Measurements from ENCODE around the gene MDFI.

DNA sequence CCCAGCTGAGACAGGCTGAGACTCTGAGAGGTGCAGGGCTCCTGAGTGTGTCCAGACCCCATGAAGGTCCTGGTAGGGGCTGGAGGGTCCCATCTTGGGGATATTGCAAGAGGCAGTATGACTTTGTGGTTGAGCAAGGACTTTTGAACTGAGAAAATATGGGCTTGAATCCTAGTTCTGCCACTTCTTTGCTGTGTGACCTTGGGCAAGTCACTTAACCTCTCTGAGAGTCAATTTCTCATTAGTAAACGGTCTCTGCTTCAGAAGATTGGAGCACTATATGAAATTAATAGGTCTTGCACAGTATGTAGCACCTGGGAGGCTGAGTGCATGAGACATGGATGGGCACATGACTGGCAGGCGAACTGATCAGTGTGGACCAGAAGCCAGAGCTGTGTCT, 54.5 kb downstream of the MDFI start:
- TF ChIP-seq, protein P1, sequence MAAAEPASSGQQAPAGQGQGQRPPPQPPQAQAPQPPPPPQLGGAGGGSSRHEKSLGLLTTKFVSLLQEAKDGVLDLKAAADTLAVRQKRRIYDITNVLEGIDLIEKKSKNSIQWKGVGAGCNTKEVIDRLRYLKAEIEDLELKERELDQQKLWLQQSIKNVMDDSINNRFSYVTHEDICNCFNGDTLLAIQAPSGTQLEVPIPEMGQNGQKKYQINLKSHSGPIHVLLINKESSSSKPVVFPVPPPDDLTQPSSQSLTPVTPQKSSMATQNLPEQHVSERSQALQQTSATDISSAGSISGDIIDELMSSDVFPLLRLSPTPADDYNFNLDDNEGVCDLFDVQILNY (CRISPR knock-in tag; IDR thresholded peaks at IDR 0.05), result no peak
- TF ChIP-seq TEAD1 (CRISPR knock-in tag; IDR thresholded peaks at IDR 0.05) (no peak), MAX (CRISPR knock-in tag; IDR thresholded peaks at IDR 0.05) (no peak), ZNF425 (CRISPR knock-in tag; conservative IDR thresholded peaks at IDR 0.05) (no peak), USF2 (CRISPR knock-in tag; IDR thresholded peaks at IDR 0.05) (no peak)
- TF ChIP-seq, protein P2, sequence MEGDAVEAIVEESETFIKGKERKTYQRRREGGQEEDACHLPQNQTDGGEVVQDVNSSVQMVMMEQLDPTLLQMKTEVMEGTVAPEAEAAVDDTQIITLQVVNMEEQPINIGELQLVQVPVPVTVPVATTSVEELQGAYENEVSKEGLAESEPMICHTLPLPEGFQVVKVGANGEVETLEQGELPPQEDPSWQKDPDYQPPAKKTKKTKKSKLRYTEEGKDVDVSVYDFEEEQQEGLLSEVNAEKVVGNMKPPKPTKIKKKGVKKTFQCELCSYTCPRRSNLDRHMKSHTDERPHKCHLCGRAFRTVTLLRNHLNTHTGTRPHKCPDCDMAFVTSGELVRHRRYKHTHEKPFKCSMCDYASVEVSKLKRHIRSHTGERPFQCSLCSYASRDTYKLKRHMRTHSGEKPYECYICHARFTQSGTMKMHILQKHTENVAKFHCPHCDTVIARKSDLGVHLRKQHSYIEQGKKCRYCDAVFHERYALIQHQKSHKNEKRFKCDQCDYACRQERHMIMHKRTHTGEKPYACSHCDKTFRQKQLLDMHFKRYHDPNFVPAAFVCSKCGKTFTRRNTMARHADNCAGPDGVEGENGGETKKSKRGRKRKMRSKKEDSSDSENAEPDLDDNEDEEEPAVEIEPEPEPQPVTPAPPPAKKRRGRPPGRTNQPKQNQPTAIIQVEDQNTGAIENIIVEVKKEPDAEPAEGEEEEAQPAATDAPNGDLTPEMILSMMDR (IDR thresholded peaks at IDR 0.05), result no peak
